DOHH2 (cell line): ENCODE data around the gene ITGA3.

Source experiments
- H3F3A ChIP-seq: fragments of 200-600 bp; sonication (generic), shearing (Covaris generic); 2 replicates; pipeline ENCODE4 v1.6.0; 2016; ENCODE audit warnings: antibody characterized with exemption, mild to moderate bottlenecking; ENCODE audit not compliant: control insufficient read depth, insufficient read depth
- H3K27ac ChIP-seq: fragments of 200-600 bp; sonication (generic); 2 replicates; pipeline ENCODE4 v1.5.1; 2014; ENCODE audit warnings: low read depth, mild to moderate bottlenecking, low read length, moderate library complexity
- H3K27me3 ChIP-seq: fragments of 200-600 bp; sonication (generic); 2 replicates; pipeline ENCODE4 v1.6.1; 2014; ENCODE audit warnings: mild to moderate bottlenecking, low read length, mixed read lengths; ENCODE audit not compliant: control insufficient read depth
- H3K36me3 ChIP-seq: fragments of 200-600 bp; sonication (generic); 2 replicates; pipeline ENCODE4 v1.6.1; 2014; ENCODE audit warnings: mild to moderate bottlenecking, low read length, moderate library complexity, mixed read lengths; ENCODE audit not compliant: control insufficient read depth
- H3K4me1 ChIP-seq: fragments of 200-600 bp; sonication (generic); 2 replicates; pipeline ENCODE4 v1.6.1; 2014; ENCODE audit warnings: mild to moderate bottlenecking, low read length, mixed read lengths; ENCODE audit not compliant: control insufficient read depth
- H3K4me2 ChIP-seq: fragments of 200-600 bp; sonication (generic); 2 replicates; pipeline ENCODE4 v1.6.0; 2014; ENCODE audit warnings: mild to moderate bottlenecking, low read length, moderate library complexity
- H3K4me3 ChIP-seq: fragments of 200-600 bp; sonication (generic); 2 replicates; pipeline ENCODE4 v1.5.1; 2014; ENCODE audit warnings: mild to moderate bottlenecking, low read length, mixed read lengths
- H3K79me2 ChIP-seq: fragments of 200-600 bp; sonication (generic); 2 replicates; pipeline ENCODE4 v1.6.1; 2014; ENCODE audit warnings: mild to moderate bottlenecking, low read length, mixed read lengths; ENCODE audit not compliant: control insufficient read depth
- H3K9me2 ChIP-seq: fragments of 200-600 bp; sonication (generic); replicated peaks from 2 replicates; pipeline ENCODE4 v1.6.1; 2014; ENCODE audit warnings: mild to moderate bottlenecking, low read length, mixed read lengths; ENCODE audit not compliant: control insufficient read depth
- H3K9me3 ChIP-seq: fragments of 200-600 bp; sonication (generic); 2 replicates; pipeline ENCODE4 v1.6.1; 2014; ENCODE audit warnings: antibody characterized with exemption, low read length, mixed read lengths; ENCODE audit not compliant: control insufficient read depth, insufficient read depth
- H4K20me1 ChIP-seq: fragments of 200-600 bp; sonication (generic); 2 replicates; pipeline ENCODE4 v1.6.0; 2014; ENCODE audit warnings: low read depth, mild to moderate bottlenecking, antibody characterized with exemption, low read length, moderate library complexity; ENCODE audit not compliant: control insufficient read depth, insufficient read depth
- CTCF ChIP-seq: fragments of 200-600 bp; sonication (generic); IDR thresholded peaks from one replicate; pipeline ENCODE4 v1.5.1; 2014; ENCODE audit warnings: antibody characterized with exemption, mild to moderate bottlenecking, low read depth, low read length; ENCODE audit not compliant: poor library complexity, severe bottlenecking
- EZH2phosphoT487 ChIP-seq: fragments of 200-600 bp; sonication (generic); IDR thresholded peaks from 2 replicates; pipeline ENCODE4 v1.6.1; 2017; ENCODE audit warnings: borderline replicate concordance, mild to moderate bottlenecking, antibody characterized with exemption, low read length, moderate library complexity, mixed read lengths

Gene ITGA3

DNA sequence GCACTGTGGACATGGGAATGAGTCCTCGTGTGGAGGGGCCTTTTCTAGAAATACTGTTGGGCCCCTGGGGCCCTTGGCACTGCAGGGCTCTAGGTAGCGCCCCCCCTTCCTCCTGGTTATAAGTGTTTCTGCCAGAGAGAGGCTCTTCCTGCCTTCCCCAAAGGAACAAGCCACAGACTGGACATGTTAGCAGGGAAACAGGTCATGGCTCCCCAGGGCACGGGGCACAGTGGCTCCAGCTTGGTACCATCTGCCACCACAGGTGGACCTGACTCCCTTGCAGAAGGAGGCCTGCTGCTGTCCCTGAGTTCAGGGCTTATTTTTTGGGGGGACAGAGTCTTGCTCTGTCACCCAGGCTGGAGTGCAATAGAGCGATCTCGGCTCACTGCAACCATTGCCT, 48.0 kb downstream of the ITGA3 start:
- Histone ChIP-seq H3K36me3 (no peaks in the 10 kb centered on the region), H3K4me3 (no peak overlapping the region), H3F3A (no peaks in the 10 kb centered on the region), H3K79me2 (no peaks in the 10 kb centered on the region), H3K9me2 (no peaks in the 10 kb centered on the region), H3K4me2 (no peak overlapping the region), H3K4me1 (no peaks in the 10 kb centered on the region), H3K27me3 (no peaks in the 10 kb centered on the region), H3K9me3 (no peaks in the 10 kb centered on the region), H3K27ac (no peak overlapping the region), H4K20me1 (no peaks in the 10 kb centered on the region)
- TF ChIP-seq EZH2phosphoT487: no peak
- TF ChIP-seq CTCF: no peak

- H3K4me1 ChIP-seq: no peaks in the 10 kb centered on the region
- no peaks in the 10 kb centered on the region for H3K9me3 ChIP-seq
- no peak overlapping the region for H3K4me2 ChIP-seq
- no peaks in the 10 kb centered on the region for H3K9me2 ChIP-seq
- H3K27me3 ChIP-seq: no peaks in the 10 kb centered on the region
- no peaks in the 10 kb centered on the region for H3K79me2 ChIP-seq
- H4K20me1 ChIP-seq: no peaks in the 10 kb centered on the region
- no peaks in the 10 kb centered on the region for H3K36me3 ChIP-seq
- no peak overlapping the region for H3K4me3 ChIP-seq
- H3F3A ChIP-seq: no peaks in the 10 kb centered on the region
- no peak overlapping the region for H3K27ac ChIP-seq
- TF ChIP-seq CTCF (no peak), EZH2phosphoT487 (no peak)
Measured at GRCh38 chr17:50105811-50106210, 49.9 kb downstream of the ITGA3 start.

- no peaks in the 10 kb centered on the region for H3K9me3 ChIP-seq
- H3K4me1 ChIP-seq: no peaks in the 10 kb centered on the region
- no peaks in the 10 kb centered on the region for H3F3A ChIP-seq
- no peak overlapping the region for H3K27ac ChIP-seq
- H3K9me2 ChIP-seq: no peaks in the 10 kb centered on the region
- no peak overlapping the region for H3K4me3 ChIP-seq
- no peak overlapping the region for H3K4me2 ChIP-seq
- H3K79me2 ChIP-seq: no peaks in the 10 kb centered on the region
- TF ChIP-seq CTCF: no peak
- no peaks in the 10 kb centered on the region for H4K20me1 ChIP-seq
- no peaks in the 10 kb centered on the region for H3K36me3 ChIP-seq
- H3K27me3 ChIP-seq: no peaks in the 10 kb centered on the region
Measured at GRCh38 chr17:50106393-50107131, 50.7 kb downstream of the ITGA3 start.
